ENCODE measurements around the gene ACTA2.

The ACTA2 gene

GRCh38 chr10:88901984-88902789 lies 50.4 kb downstream of the ACTA2 start:
- Histone ChIP-seq H3K4me1 (ENCODE audit: control insufficient read depth, insufficient read depth, low read length) (peaks cover 23% of the 10 kb centered on the region), H3K4me3 (ENCODE audit: low read length) (peak overlapping the region; percentile 20), H3K4me2 (ENCODE audit: low read length) (peak overlapping the region; percentile 44), H3K9ac (ENCODE audit: low read depth, low read length) (no peak overlapping the region), H3K9me3 (replicated peaks; ENCODE audit: low read length) (no peaks in the 10 kb centered on the region), H3K27me3 (ENCODE audit: control insufficient read depth, insufficient read depth, low read length) (no peaks in the 10 kb centered on the region), H3K36me3 (ENCODE audit: insufficient read depth, low read length) (peaks cover 42% of the 10 kb centered on the region)

DNA sequence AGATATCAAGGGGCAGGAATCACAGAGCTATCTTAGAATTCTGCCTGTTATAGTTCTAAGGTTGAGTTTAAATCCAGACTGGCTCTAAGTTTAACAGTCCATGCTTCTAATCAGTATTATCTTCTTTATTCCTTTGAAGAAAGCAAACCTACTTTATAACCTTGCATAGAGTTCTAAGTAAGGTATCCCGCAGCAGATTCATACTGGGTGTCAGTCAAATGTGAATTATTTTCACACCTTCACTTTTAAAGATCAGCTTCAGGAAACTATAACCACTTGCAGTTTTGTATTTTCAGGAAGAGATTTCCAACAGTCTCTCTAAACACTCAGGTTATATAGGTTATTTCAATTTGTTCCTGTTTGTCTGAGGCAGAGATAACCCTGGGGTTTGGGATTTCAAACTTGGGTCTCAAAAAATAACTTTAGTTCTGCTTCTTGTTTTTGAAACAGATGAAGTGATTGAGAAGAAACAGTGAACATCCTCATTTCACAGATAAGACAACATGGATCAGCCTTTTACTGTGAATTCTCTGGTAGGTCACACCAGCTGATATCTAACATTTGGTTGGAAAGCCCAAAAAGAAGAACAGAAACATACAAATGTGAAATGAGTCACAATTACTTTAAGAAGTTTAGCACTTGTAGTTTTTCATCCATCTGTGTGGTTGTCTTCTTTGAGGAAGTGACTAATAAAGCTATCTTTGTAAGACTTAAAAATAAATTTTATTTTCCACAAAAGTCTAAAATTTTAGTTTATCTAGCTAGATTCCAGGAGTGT lies 51.2 kb downstream of the ACTA2 start:
- no peaks in the 10 kb centered on the region for H3K9me3 ChIP-seq (replicated peaks; ENCODE audit: low read length)
- peak overlapping the region; percentile 20 for H3K4me3 ChIP-seq (ENCODE audit: low read length)
- peak overlapping the region; percentile 44 for H3K4me2 ChIP-seq (ENCODE audit: low read length)
- H3K36me3 ChIP-seq (ENCODE audit: insufficient read depth, low read length) = peaks cover 43% of the 10 kb centered on the region
- peak overlapping the region; percentile 27 for H3K9ac ChIP-seq (ENCODE audit: low read depth, low read length)
- no peaks in the 10 kb centered on the region for H3K27me3 ChIP-seq (ENCODE audit: control insufficient read depth, insufficient read depth, low read length)
- peaks cover 31% of the 10 kb centered on the region for H3K4me1 ChIP-seq (ENCODE audit: control insufficient read depth, insufficient read depth, low read length)

- Histone ChIP-seq H3K4me2 (ENCODE audit: low read length) (no peak overlapping the region), H3K9ac (ENCODE audit: low read depth, low read length) (no peak overlapping the region), H3K4me3 (ENCODE audit: low read length) (no peak overlapping the region), H3K9me3 (replicated peaks; ENCODE audit: low read length) (no peaks in the 10 kb centered on the region), H3K4me1 (ENCODE audit: control insufficient read depth, insufficient read depth, low read length) (peaks cover 34% of the 10 kb centered on the region), H3K27me3 (ENCODE audit: control insufficient read depth, insufficient read depth, low read length) (no peaks in the 10 kb centered on the region), H3K36me3 (ENCODE audit: insufficient read depth, low read length) (peaks cover 32% of the 10 kb centered on the region)
Observed at GRCh38 chr10:88899886-88900285, 52.7 kb downstream of the ACTA2 start.

DNA sequence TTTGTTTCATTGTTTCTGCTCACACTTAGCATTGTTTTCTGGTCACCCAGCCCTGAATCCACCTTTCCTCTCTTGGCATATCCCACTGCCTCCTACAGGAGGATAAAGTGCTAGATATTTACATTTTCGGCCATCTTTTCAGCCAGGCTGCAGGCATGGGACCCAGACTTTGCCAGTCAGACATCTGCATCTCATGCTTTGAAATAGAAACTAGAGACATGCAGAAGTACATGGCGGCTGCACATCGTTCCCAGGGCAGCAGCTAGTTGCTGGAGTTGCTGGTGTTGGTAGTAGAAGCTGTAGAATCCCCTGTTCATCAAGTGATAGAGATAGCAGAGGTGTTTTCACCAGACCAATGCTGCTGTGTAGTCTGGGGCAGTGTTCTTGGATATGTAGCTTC lies 53.8 kb downstream of the ACTA2 start:
- no peak overlapping the region for H3K4me3 ChIP-seq (ENCODE audit: low read length)
- H3K4me1 ChIP-seq (ENCODE audit: control insufficient read depth, insufficient read depth, low read length) = peaks cover 41% of the 10 kb centered on the region
- H3K9ac ChIP-seq (ENCODE audit: low read depth, low read length) = no peak overlapping the region
- no peaks in the 10 kb centered on the region for H3K9me3 ChIP-seq (replicated peaks; ENCODE audit: low read length)
- H3K27me3 ChIP-seq (ENCODE audit: control insufficient read depth, insufficient read depth, low read length) = no peaks in the 10 kb centered on the region
- no peak overlapping the region for H3K4me2 ChIP-seq (ENCODE audit: low read length)
- peaks cover 23% of the 10 kb centered on the region for H3K36me3 ChIP-seq (ENCODE audit: insufficient read depth, low read length)

- peaks cover 9% of the 10 kb centered on the region for H3K36me3 ChIP-seq (ENCODE audit: insufficient read depth, low read length)
- no peak overlapping the region for H3K4me3 ChIP-seq (ENCODE audit: low read length)
- H3K27me3 ChIP-seq (ENCODE audit: control insufficient read depth, insufficient read depth, low read length) = no peaks in the 10 kb centered on the region
- no peaks in the 10 kb centered on the region for H3K9me3 ChIP-seq (replicated peaks; ENCODE audit: low read length)
- no peak overlapping the region for H3K9ac ChIP-seq (ENCODE audit: low read depth, low read length)
- peaks cover 55% of the 10 kb centered on the region for H3K4me1 ChIP-seq (ENCODE audit: control insufficient read depth, insufficient read depth, low read length)
- peak overlapping the region; percentile 29 for H3K4me2 ChIP-seq (ENCODE audit: low read length)
Observed at GRCh38 chr10:88896994-88897853, 55.3 kb downstream of the ACTA2 start.

DNA sequence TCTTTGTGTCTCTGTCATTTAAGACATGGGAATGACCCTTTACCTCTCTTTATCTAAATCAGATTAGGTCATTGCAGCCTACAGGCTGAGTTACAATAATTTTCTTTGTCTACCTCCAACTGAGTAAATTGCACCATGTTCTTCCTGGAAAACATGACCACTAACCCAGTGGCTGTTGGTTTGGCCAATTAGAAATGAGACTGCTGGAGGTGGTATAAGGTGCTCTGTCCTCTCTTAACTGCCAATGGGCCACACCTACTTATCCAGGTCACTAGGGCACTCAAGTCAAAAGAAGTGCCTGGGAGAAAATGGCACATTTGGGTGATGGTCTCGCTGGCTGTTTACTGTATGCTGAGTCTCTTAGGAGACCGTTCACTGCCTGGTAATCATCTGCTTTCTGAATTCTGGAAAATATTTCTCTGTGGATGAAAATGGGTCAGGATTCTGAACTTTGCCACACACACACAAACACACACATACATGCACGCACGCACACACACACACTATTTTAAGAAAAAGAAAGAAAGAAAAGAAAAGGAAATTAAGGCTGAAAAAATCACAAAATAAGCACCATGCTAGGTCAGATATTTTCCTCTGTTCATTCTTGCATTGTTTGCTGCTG lies 56.1 kb downstream of the ACTA2 start:
- Histone ChIP-seq H3K9ac (ENCODE audit: low read depth, low read length) (no peak overlapping the region), H3K4me3 (ENCODE audit: low read length) (no peak overlapping the region), H3K4me1 (ENCODE audit: control insufficient read depth, insufficient read depth, low read length) (peaks cover 55% of the 10 kb centered on the region), H3K4me2 (ENCODE audit: low read length) (peak overlapping the region; percentile 29), H3K9me3 (replicated peaks; ENCODE audit: low read length) (no peaks in the 10 kb centered on the region), H3K27me3 (ENCODE audit: control insufficient read depth, insufficient read depth, low read length) (no peaks in the 10 kb centered on the region), H3K36me3 (ENCODE audit: insufficient read depth, low read length) (peaks cover 6% of the 10 kb centered on the region)

DNA sequence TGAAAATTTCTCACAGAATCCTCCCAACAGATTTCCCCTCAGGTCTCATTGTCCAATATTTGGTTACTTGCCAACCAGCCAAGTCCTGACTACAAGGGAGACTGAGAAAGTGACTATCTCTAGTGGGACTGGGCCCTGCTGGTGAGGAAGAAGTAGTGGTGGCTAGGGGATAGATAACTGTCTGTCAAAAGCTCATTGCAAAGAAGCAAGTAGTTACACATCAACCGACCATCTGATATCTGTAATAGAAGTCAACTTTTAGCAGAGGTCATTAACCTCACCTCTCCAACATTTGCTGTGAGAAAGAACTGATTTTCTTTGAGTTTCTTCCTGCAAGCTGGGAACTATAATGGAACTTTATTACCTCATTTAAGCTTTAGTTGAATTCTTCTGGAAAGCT lies 57.3 kb downstream of the ACTA2 start:
- H3K4me3 ChIP-seq (ENCODE audit: low read length) = no peak overlapping the region

DNA sequence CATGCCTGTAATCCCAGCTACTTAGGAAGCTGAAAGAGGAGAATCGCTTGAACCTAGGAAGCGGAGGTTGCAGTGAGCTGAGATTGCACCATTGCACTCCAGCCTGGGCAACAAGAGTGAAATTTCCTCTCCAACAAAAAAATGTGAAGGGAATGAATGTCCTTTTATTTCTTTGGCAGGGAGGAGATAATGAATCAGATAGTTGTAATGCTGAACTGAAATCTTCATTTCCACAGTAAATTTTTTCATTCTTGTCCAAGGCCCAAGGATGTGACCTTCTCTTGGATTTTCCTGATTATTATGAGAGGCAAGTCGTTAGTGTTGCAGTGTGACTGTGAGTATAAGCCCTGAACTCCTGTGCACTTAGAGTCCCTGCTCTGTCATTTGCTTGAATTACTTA lies 59.0 kb downstream of the ACTA2 start:
- H3K4me2 ChIP-seq (ENCODE audit: low read length) = peak overlapping the region; percentile 9
- no peak overlapping the region for H3K9ac ChIP-seq (ENCODE audit: low read depth, low read length)
- H3K27me3 ChIP-seq (ENCODE audit: control insufficient read depth, insufficient read depth, low read length) = no peaks in the 10 kb centered on the region
- no peaks in the 10 kb centered on the region for H3K9me3 ChIP-seq (replicated peaks; ENCODE audit: low read length)
- peaks cover 6% of the 10 kb centered on the region for H3K36me3 ChIP-seq (ENCODE audit: insufficient read depth, low read length)
- H3K4me3 ChIP-seq (ENCODE audit: low read length) = no peak overlapping the region
- H3K4me1 ChIP-seq (ENCODE audit: control insufficient read depth, insufficient read depth, low read length) = peaks cover 76% of the 10 kb centered on the region

More for the DNA sequence above, 57.3 kb downstream of the ACTA2 start:
- Histone ChIP-seq H3K27me3 (ENCODE audit: control insufficient read depth, insufficient read depth, low read length) (no peaks in the 10 kb centered on the region), H3K4me2 (ENCODE audit: low read length) (no peak overlapping the region), H3K9me3 (replicated peaks; ENCODE audit: low read length) (no peaks in the 10 kb centered on the region), H3K4me1 (ENCODE audit: control insufficient read depth, insufficient read depth, low read length) (peaks cover 60% of the 10 kb centered on the region), H3K9ac (ENCODE audit: low read depth, low read length) (no peak overlapping the region), H3K36me3 (ENCODE audit: insufficient read depth, low read length) (peaks cover 6% of the 10 kb centered on the region)

GRCh38 chr10:88892222-88892967 lies 60.2 kb downstream of the ACTA2 start:
- Histone ChIP-seq H3K36me3 (ENCODE audit: insufficient read depth, low read length) (peaks cover 6% of the 10 kb centered on the region), H3K27me3 (ENCODE audit: control insufficient read depth, insufficient read depth, low read length) (no peaks in the 10 kb centered on the region), H3K4me2 (ENCODE audit: low read length) (peak overlapping the region; percentile 42), H3K9me3 (replicated peaks; ENCODE audit: low read length) (no peaks in the 10 kb centered on the region), H3K9ac (ENCODE audit: low read depth, low read length) (peak overlapping the region; percentile 32), H3K4me3 (ENCODE audit: low read length) (peak overlapping the region; percentile 8), H3K4me1 (ENCODE audit: control insufficient read depth, insufficient read depth, low read length) (peaks cover 78% of the 10 kb centered on the region)

- H3K9ac ChIP-seq (ENCODE audit: low read depth, low read length) = no peak overlapping the region
- no peaks in the 10 kb centered on the region for H3K36me3 ChIP-seq (ENCODE audit: insufficient read depth, low read length)
- no peak overlapping the region for H3K4me3 ChIP-seq (ENCODE audit: low read length)
- H3K27me3 ChIP-seq (ENCODE audit: control insufficient read depth, insufficient read depth, low read length) = no peaks in the 10 kb centered on the region
- H3K9me3 ChIP-seq (replicated peaks; ENCODE audit: low read length) = no peaks in the 10 kb centered on the region
- peaks cover 72% of the 10 kb centered on the region for H3K4me1 ChIP-seq (ENCODE audit: control insufficient read depth, insufficient read depth, low read length)
- peak overlapping the region; percentile 17 for H3K4me2 ChIP-seq (ENCODE audit: low read length)
Observed at GRCh38 chr10:88890681-88891381, 61.7 kb downstream of the ACTA2 start.
